ENCODE measurements around the gene NPR3.

The NPR3 gene

GRCh38 chr5:32777733-32778132 is 66.6 kb downstream of the NPR3 start:
- Histone ChIP-seq H3K27ac (ENCODE audit: insufficient read depth, low read length, poor library complexity, severe bottlenecking) (no peak overlapping the region), H3K4me1 (ENCODE audit: control insufficient read depth, insufficient read depth, low read length, poor library complexity, severe bottlenecking) (no peaks in the 10 kb centered on the region)

GRCh38 chr5:32778403-32778802 is 67.3 kb downstream of the NPR3 start:
- no peaks in the 10 kb centered on the region for H3K36me3 ChIP-seq (ENCODE audit: control insufficient read depth, insufficient read depth, low read length)
- DNase-seq = no peak
- H3K27me3 ChIP-seq (replicated peaks; ENCODE audit: control insufficient read depth, insufficient read depth, low read length, poor library complexity, severe bottlenecking) = no peaks in the 10 kb centered on the region
- no peak overlapping the region for H3K27ac ChIP-seq (ENCODE audit: insufficient read depth, low read length, poor library complexity, severe bottlenecking)
- no peak overlapping the region for H3K4me3 ChIP-seq (ENCODE audit: insufficient read depth, low read depth, low read length, poor library complexity, severe bottlenecking)
- no peaks in the 10 kb centered on the region for H3K4me1 ChIP-seq (ENCODE audit: control insufficient read depth, insufficient read depth, low read length, poor library complexity, severe bottlenecking)
- no peaks in the 10 kb centered on the region for H3K9me3 ChIP-seq (ENCODE audit: control insufficient read depth, low read length)

More at GRCh38 chr5:32777733-32778132, 66.6 kb downstream of the NPR3 start:
- H3K36me3 ChIP-seq (ENCODE audit: control insufficient read depth, insufficient read depth, low read length) = no peaks in the 10 kb centered on the region
- no peaks in the 10 kb centered on the region for H3K27me3 ChIP-seq (replicated peaks; ENCODE audit: control insufficient read depth, insufficient read depth, low read length, poor library complexity, severe bottlenecking)
- H3K4me3 ChIP-seq (ENCODE audit: insufficient read depth, low read depth, low read length, poor library complexity, severe bottlenecking) = no peak overlapping the region
- DNase-seq = no peak
- no peaks in the 10 kb centered on the region for H3K9me3 ChIP-seq (ENCODE audit: control insufficient read depth, low read length)

GRCh38 chr5:32779754-32780415 is 68.8 kb downstream of the NPR3 start:
- Histone ChIP-seq H3K27ac (ENCODE audit: insufficient read depth, low read length, poor library complexity, severe bottlenecking) (no peak overlapping the region), H3K4me3 (ENCODE audit: insufficient read depth, low read depth, low read length, poor library complexity, severe bottlenecking) (no peak overlapping the region), H3K4me1 (ENCODE audit: control insufficient read depth, insufficient read depth, low read length, poor library complexity, severe bottlenecking) (no peaks in the 10 kb centered on the region), H3K36me3 (ENCODE audit: control insufficient read depth, insufficient read depth, low read length) (no peaks in the 10 kb centered on the region), H3K27me3 (replicated peaks; ENCODE audit: control insufficient read depth, insufficient read depth, low read length, poor library complexity, severe bottlenecking) (no peaks in the 10 kb centered on the region), H3K9me3 (ENCODE audit: control insufficient read depth, low read length) (no peaks in the 10 kb centered on the region)
- DNase-seq = no peak

GRCh38 chr5:32780508-32780919 is 69.4 kb downstream of the NPR3 start:
- Histone ChIP-seq H3K4me1 (ENCODE audit: control insufficient read depth, insufficient read depth, low read length, poor library complexity, severe bottlenecking) (no peaks in the 10 kb centered on the region), H3K27ac (ENCODE audit: insufficient read depth, low read length, poor library complexity, severe bottlenecking) (no peak overlapping the region), H3K36me3 (ENCODE audit: control insufficient read depth, insufficient read depth, low read length) (no peaks in the 10 kb centered on the region)

GRCh38 chr5:32783661-32784060 is 72.5 kb downstream of the NPR3 start:
- no peak for DNase-seq
- no peaks in the 10 kb centered on the region for H3K27me3 ChIP-seq (replicated peaks; ENCODE audit: control insufficient read depth, insufficient read depth, low read length, poor library complexity, severe bottlenecking)
- H3K4me1 ChIP-seq (ENCODE audit: control insufficient read depth, insufficient read depth, low read length, poor library complexity, severe bottlenecking) = no peaks in the 10 kb centered on the region
- no peak overlapping the region for H3K4me3 ChIP-seq (ENCODE audit: insufficient read depth, low read depth, low read length, poor library complexity, severe bottlenecking)
- no peaks in the 10 kb centered on the region for H3K9me3 ChIP-seq (ENCODE audit: control insufficient read depth, low read length)
- no peak overlapping the region for H3K27ac ChIP-seq (ENCODE audit: insufficient read depth, low read length, poor library complexity, severe bottlenecking)
- no peaks in the 10 kb centered on the region for H3K36me3 ChIP-seq (ENCODE audit: control insufficient read depth, insufficient read depth, low read length)

More at GRCh38 chr5:32780508-32780919, 69.4 kb downstream of the NPR3 start:
- Histone ChIP-seq H3K27me3 (replicated peaks; ENCODE audit: control insufficient read depth, insufficient read depth, low read length, poor library complexity, severe bottlenecking) (no peaks in the 10 kb centered on the region), H3K4me3 (ENCODE audit: insufficient read depth, low read depth, low read length, poor library complexity, severe bottlenecking) (no peak overlapping the region), H3K9me3 (ENCODE audit: control insufficient read depth, low read length) (no peaks in the 10 kb centered on the region)
- no peak for DNase-seq

GRCh38 chr5:32785611-32786254 is 74.6 kb downstream of the NPR3 start:
- Histone ChIP-seq H3K4me1 (ENCODE audit: control insufficient read depth, insufficient read depth, low read length, poor library complexity, severe bottlenecking) (no peaks in the 10 kb centered on the region), H3K4me3 (ENCODE audit: insufficient read depth, low read depth, low read length, poor library complexity, severe bottlenecking) (no peak overlapping the region), H3K27ac (ENCODE audit: insufficient read depth, low read length, poor library complexity, severe bottlenecking) (no peak overlapping the region), H3K9me3 (ENCODE audit: control insufficient read depth, low read length) (no peaks in the 10 kb centered on the region), H3K36me3 (ENCODE audit: control insufficient read depth, insufficient read depth, low read length) (no peaks in the 10 kb centered on the region), H3K27me3 (replicated peaks; ENCODE audit: control insufficient read depth, insufficient read depth, low read length, poor library complexity, severe bottlenecking) (no peaks in the 10 kb centered on the region)
- DNase-seq = no peak

- Histone ChIP-seq H3K9me3 (ENCODE audit: control insufficient read depth, low read length) (no peaks in the 10 kb centered on the region), H3K4me3 (ENCODE audit: insufficient read depth, low read depth, low read length, poor library complexity, severe bottlenecking) (no peak overlapping the region), H3K27me3 (replicated peaks; ENCODE audit: control insufficient read depth, insufficient read depth, low read length, poor library complexity, severe bottlenecking) (no peaks in the 10 kb centered on the region), H3K36me3 (ENCODE audit: control insufficient read depth, insufficient read depth, low read length) (no peaks in the 10 kb centered on the region), H3K4me1 (ENCODE audit: control insufficient read depth, insufficient read depth, low read length, poor library complexity, severe bottlenecking) (no peaks in the 10 kb centered on the region), H3K27ac (ENCODE audit: insufficient read depth, low read length, poor library complexity, severe bottlenecking) (no peak overlapping the region)
- DNase-seq = no peak
Observed at GRCh38 chr5:32786311-32786710, 75.2 kb downstream of the NPR3 start.

- DNase-seq = no peak
- H3K27ac ChIP-seq (ENCODE audit: insufficient read depth, low read length, poor library complexity, severe bottlenecking) = no peak overlapping the region
- H3K4me1 ChIP-seq (ENCODE audit: control insufficient read depth, insufficient read depth, low read length, poor library complexity, severe bottlenecking) = no peaks in the 10 kb centered on the region
- no peaks in the 10 kb centered on the region for H3K36me3 ChIP-seq (ENCODE audit: control insufficient read depth, insufficient read depth, low read length)
- no peak overlapping the region for H3K4me3 ChIP-seq (ENCODE audit: insufficient read depth, low read depth, low read length, poor library complexity, severe bottlenecking)
- H3K27me3 ChIP-seq (replicated peaks; ENCODE audit: control insufficient read depth, insufficient read depth, low read length, poor library complexity, severe bottlenecking) = no peaks in the 10 kb centered on the region
- H3K9me3 ChIP-seq (ENCODE audit: control insufficient read depth, low read length) = no peaks in the 10 kb centered on the region
Observed at GRCh38 chr5:32790411-32790951, 79.4 kb downstream of the NPR3 start.

GRCh38 chr5:32791536-32792243 is 80.6 kb downstream of the NPR3 start:
- no peak for DNase-seq
- Histone ChIP-seq H3K36me3 (ENCODE audit: control insufficient read depth, insufficient read depth, low read length) (no peaks in the 10 kb centered on the region), H3K9me3 (ENCODE audit: control insufficient read depth, low read length) (no peaks in the 10 kb centered on the region), H3K4me3 (ENCODE audit: insufficient read depth, low read depth, low read length, poor library complexity, severe bottlenecking) (no peak overlapping the region), H3K27ac (ENCODE audit: insufficient read depth, low read length, poor library complexity, severe bottlenecking) (no peak overlapping the region), H3K4me1 (ENCODE audit: control insufficient read depth, insufficient read depth, low read length, poor library complexity, severe bottlenecking) (no peaks in the 10 kb centered on the region), H3K27me3 (replicated peaks; ENCODE audit: control insufficient read depth, insufficient read depth, low read length, poor library complexity, severe bottlenecking) (no peaks in the 10 kb centered on the region)

GRCh38 chr5:32794086-32794485 is 83.0 kb downstream of the NPR3 start:
- H3K36me3 ChIP-seq (ENCODE audit: control insufficient read depth, insufficient read depth, low read length) = no peaks in the 10 kb centered on the region
- H3K4me1 ChIP-seq (ENCODE audit: control insufficient read depth, insufficient read depth, low read length, poor library complexity, severe bottlenecking) = no peaks in the 10 kb centered on the region
- no peak overlapping the region for H3K27ac ChIP-seq (ENCODE audit: insufficient read depth, low read length, poor library complexity, severe bottlenecking)
- H3K27me3 ChIP-seq (replicated peaks; ENCODE audit: control insufficient read depth, insufficient read depth, low read length, poor library complexity, severe bottlenecking) = no peaks in the 10 kb centered on the region
- no peak for DNase-seq
- H3K4me3 ChIP-seq (ENCODE audit: insufficient read depth, low read depth, low read length, poor library complexity, severe bottlenecking) = no peak overlapping the region
- H3K9me3 ChIP-seq (ENCODE audit: control insufficient read depth, low read length) = no peaks in the 10 kb centered on the region

All from effector memory CD4-positive, alpha-beta T cell (primary cell).